GM13976 (cell line): Measurements from ENCODE around the gene WDR33.

Experiments used
- DNase-seq: peaks from one replicate; pipeline ENCODE4 v3.0.0; 2012; ENCODE audit warnings: low spot score
- CTCF ChIP-seq: IDR thresholded peaks from 2 replicates; pipeline ENCODE4 v1.5.1; 2012; ENCODE audit warnings: borderline replicate concordance, mild to moderate bottlenecking; ENCODE audit not compliant: insufficient read depth; ENCODE audit errors: extremely low read depth, missing control alignments, control extremely low read depth
- in situ Hi-C: fragments of 300-500 bp; cut with MboI; formaldehyde crosslinking; loops from one replicate; pipeline ENCODE4 v1.12.0; 2022; ENCODE audit warnings: low sequenced_read_pairs, mixed read lengths, inconsistent platforms; ENCODE audit not compliant: unreplicated experiment

The WDR33 gene

DNA sequence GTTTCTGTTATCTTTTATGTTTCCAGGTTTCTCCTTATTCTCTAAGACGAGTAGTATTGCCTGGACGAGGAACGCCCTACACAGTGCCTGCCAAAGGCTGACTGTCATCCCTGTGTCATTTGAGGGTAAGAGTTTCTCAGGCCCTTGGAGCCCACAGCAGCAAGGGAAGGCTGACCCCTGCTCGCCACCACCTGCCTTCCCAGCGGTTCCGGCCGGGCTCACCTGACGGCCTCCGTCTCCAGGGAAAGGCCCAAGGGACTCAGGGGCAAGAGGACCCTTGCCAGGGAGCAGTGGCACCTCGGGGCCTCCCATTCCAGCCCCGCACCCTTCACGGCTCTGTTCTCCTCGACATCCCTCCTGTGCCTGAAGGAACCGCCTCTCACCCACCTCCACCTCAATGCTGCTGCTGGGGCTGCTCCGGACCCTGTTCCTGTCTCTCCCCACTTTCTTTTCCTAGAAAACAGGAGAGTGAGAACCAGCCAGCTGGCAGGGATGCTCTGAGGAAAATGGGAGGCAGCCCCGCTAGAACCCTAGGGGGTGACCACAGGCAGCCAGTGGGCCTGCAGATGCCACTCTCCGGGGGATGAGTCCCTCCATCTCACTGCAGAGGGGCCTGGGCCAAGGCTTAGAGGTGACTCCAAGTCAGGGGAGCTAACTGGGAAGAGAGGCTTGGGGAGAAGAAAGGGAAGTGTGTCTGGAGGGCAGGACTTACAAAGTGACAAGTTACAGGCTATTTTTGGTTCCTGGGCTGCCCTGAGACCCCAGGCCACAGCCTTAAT, 137.5 kb downstream of the WDR33 start:
- no peak for DNase-seq
- in situ Hi-C loops, result no loop called here
- no peak for TF ChIP-seq CTCF

DNA sequence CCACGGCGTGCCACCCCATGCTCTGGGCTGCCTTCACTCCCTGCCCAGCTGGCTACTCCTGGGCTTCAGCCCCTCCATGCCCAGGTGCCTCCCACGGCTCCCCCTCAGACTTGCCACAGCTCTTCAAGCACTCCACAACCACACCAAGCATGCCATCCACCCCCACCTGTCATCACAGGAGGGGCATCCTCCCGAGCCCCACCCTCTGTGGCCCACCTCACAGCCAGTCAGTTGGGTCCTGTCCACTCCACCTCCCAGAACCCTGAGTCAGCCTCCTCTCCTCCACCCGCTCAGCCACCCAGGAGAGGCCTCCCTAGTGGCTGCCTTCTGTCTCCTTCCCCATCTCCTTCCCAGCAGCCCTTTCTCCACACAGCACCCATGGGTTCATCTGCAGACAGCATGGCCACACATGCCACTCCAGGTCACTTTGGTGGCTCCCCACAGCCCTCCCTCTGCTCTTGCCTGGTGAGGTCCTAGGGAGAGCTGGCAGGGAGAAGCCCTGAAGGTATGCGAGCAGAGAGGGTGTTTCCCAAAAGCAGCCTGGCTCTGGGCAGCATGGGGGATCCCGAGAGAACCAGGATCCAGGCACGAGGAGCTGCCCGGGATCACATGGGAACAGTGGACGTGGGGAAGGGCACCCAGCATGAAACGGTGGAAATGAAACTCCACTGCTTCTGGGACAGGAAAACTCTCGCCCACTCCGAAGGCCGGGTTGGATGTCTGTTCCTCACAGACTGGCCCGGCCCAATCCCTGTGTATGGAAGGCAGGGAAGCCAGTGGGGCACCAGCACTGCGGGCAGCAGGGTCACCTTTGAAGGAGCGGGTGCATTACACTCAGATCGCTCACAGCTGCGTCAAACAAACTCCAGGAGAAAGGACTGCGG, 138.4 kb downstream of the WDR33 start:
- DNase-seq, result no peak
- in situ Hi-C loops, result no loop called here
- no peak for TF ChIP-seq CTCF

- DNase-seq, result no peak
- in situ Hi-C loops, result no loop called here
- TF ChIP-seq CTCF, result no peak
These were observed 139.2 kb downstream of the WDR33 start for GRCh38 chr2:127671557-127672302.

DNA sequence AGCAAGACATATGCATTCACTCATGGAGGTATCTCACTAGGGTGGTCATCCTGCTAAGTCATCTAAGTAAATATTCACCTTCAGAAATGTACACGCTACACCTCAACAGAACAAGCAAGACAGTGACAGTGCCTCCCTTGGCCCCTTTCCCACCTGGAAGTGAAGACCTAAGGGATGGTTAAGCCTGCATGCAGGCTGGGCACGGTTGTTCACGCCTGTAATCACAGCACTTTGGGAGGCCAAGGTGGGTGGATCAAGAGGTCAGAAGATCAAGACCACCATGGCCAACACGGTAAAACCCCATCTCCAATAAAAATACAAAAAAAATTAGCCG, 140.0 kb downstream of the WDR33 start:
- in situ Hi-C loops, result no loop called here
- no peak for TF ChIP-seq CTCF
- DNase-seq, result no peak

DNA sequence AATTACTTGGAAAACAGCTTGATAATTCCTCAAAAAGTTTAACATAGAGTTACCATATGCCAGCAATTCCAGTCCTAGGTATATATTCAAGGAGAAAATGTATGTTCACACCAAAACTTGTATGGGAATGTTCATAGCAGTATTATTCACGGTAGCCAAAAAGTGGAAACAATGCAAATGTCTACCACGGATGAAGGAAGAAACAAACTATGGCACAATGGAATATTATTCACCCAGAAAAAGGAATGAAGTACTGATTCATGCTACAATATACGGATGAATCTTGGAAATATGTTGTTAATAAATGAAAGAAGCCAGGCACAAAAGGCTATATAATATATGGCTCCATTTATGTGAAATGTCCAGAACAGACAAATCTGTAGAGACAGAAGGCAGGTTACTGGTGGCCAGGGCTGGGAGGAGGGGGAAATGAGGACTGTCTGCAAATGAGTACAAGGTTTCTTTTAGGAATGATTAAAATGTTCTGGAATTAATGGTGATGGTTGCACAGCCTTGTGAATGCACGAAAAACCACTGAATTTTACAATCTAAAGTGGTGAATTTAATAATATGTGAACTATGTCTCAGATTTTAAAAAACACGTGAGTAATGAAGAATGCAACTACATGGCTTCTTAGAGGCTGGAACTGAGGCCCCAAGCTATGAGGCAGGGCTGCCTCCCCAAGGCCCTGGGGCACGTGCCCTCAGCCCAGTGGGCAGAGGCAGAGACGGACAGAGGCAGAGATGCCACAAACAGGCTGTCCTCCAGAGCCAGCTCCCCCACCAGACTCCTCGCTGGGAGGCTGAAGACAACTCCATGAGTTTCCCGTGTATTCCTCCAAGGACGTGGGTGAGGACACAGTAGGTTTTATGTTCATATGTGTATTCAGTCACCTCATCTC, 140.7 kb downstream of the WDR33 start:
- no peak for TF ChIP-seq CTCF
- DNase-seq, result no peak
- in situ Hi-C loops, result no loop called here

- TF ChIP-seq CTCF, result no peak
- DNase-seq, result no peak
- in situ Hi-C loops, result no loop called here
These were observed 141.9 kb downstream of the WDR33 start for GRCh38 chr2:127669056-127669455.
